HEK293 (cell line): Measurements from ENCODE around the gene VPS51.

ENCODE experiments used
- CTCF ChIA-PET: fragments of 350-600 bp; formaldehyde crosslinking; extraction: SDS; loops from one replicate; lab custom pipeline; 2021; ENCODE audit warnings: antibody characterized with exemption; lab: Yijun Ruan, JAX
- POLR2A ChIA-PET: fragments of 300-600 bp; formaldehyde crosslinking; extraction: SDS; loops from one replicate; lab custom pipeline; 2020; ENCODE audit warnings: antibody characterized with exemption, inconsistent platforms; lab: Yijun Ruan, JAX
- H3K27ac ChIP-seq: fragments of 200-500 bp; sonication (Bioruptor generic); 2 replicates; pipeline ENCODE4 v1.5.1; 2014; ENCODE audit warnings: low read depth, low read length, control low read depth, inconsistent platforms; ENCODE audit errors: extremely low read depth
- H3K36me3 ChIP-seq, 2 experiments: fragments of 200-500 bp in 1 of 2; sonication (Bioruptor generic) in 1 of 2; 1 replicate in 1 of 2; 2 replicates in 1 of 2; pipeline ENCODE4 v1.5.1; 2014 to 2017; ENCODE audit warnings: inconsistent platforms in 2 of 2, low read length in 2 of 2; ENCODE audit not compliant: control insufficient read depth in 2 of 2, insufficient read depth in 1 of 2
- H3K4me1 ChIP-seq: fragments of 200-500 bp; sonication (Bioruptor generic); 2 replicates; pipeline ENCODE4 v1.5.1; 2014; ENCODE audit warnings: mild to moderate bottlenecking, low read length, inconsistent platforms; ENCODE audit not compliant: control insufficient read depth, insufficient read depth
- H3K4me3 ChIP-seq: 2 replicates; pipeline ENCODE4 v1.5.1; 2011; ENCODE audit warnings: low read depth, mild to moderate bottlenecking, control low read depth, low read length, moderate library complexity
- H3K9me3 ChIP-seq: fragments of 200-500 bp; sonication (Bioruptor generic); 2 replicates; pipeline ENCODE4 v1.5.1; 2014; ENCODE audit warnings: low read depth, low read length, inconsistent platforms; ENCODE audit not compliant: control insufficient read depth, insufficient read depth
- GLI4 ChIP-seq: fragments of 450-650 bp; formaldehyde crosslinking; IDR thresholded peaks from 2 replicates; pipeline ENCODE4 v1.5.1; 2016; ENCODE audit warnings: missing biosample characterization, missing genetic modification characterization
- KLF8 ChIP-seq: fragments of 450-650 bp; formaldehyde crosslinking; IDR thresholded peaks from 2 replicates; pipeline ENCODE4 v1.5.1; 2016; ENCODE audit warnings: missing biosample characterization, missing genetic modification characterization
- REPIN1 ChIP-seq: fragments of 450-650 bp; formaldehyde crosslinking; IDR thresholded peaks from 2 replicates; pipeline ENCODE4 v1.5.1; 2017; ENCODE audit warnings: missing biosample characterization, missing genetic modification characterization, low read depth
- TRIM28 ChIP-seq: IDR thresholded peaks from 2 replicates; pipeline ENCODE4 v1.6.1; 2011; ENCODE audit warnings: low read length, control low read depth, borderline replicate concordance
- ZNF10 ChIP-seq: fragments of 450-650 bp; formaldehyde crosslinking; IDR thresholded peaks from 2 replicates; pipeline ENCODE4 v1.5.1; 2017; ENCODE audit warnings: missing biosample characterization, missing genetic modification characterization
- ZNF223 ChIP-seq: fragments of 450-650 bp; formaldehyde crosslinking; IDR thresholded peaks from 2 replicates; pipeline ENCODE4 v1.5.1; 2016; ENCODE audit warnings: missing biosample characterization, missing genetic modification characterization
- ZNF670 ChIP-seq: fragments of 450-650 bp; formaldehyde crosslinking; IDR thresholded peaks from 2 replicates; pipeline ENCODE4 v1.5.1; 2016; ENCODE audit warnings: missing biosample characterization, missing genetic modification characterization, low read depth
- ZSCAN30 ChIP-seq: fragments of 450-650 bp; IDR thresholded peaks from 2 replicates; pipeline ENCODE4 v1.5.1; 2018; ENCODE audit warnings: missing biosample characterization, mild to moderate bottlenecking, missing genetic modification characterization, moderate library complexity
- TF ChIP-seq, protein P1 (sequence below): fragments of 450-650 bp; formaldehyde crosslinking; IDR thresholded peaks from 2 replicates; pipeline ENCODE4 v1.5.1; 2016; ENCODE audit warnings: missing biosample characterization, missing genetic modification characterization
- TF ChIP-seq, protein P2 (sequence below): fragments of 450-650 bp; formaldehyde crosslinking; conservative IDR thresholded peaks from 2 replicates; pipeline ENCODE4 v1.5.1; 2016; ENCODE audit warnings: low read depth, missing biosample characterization, missing genetic modification characterization
- TF ChIP-seq, protein P3 (sequence below): fragments of 450-650 bp; formaldehyde crosslinking; IDR thresholded peaks from 2 replicates; pipeline ENCODE4; 2016; ENCODE audit warnings: missing biosample characterization, missing genetic modification characterization
- TF ChIP-seq, protein P4 (sequence below): fragments of 450-650 bp; formaldehyde crosslinking; IDR thresholded peaks from 2 replicates; pipeline ENCODE4 v1.5.1; 2016; ENCODE audit warnings: missing biosample characterization, missing genetic modification characterization
- TF ChIP-seq, protein P5 (sequence below): fragments of 450-650 bp; formaldehyde crosslinking; IDR thresholded peaks from 2 replicates; pipeline ENCODE4 v1.5.1; 2016; ENCODE audit warnings: missing biosample characterization, missing genetic modification characterization, borderline replicate concordance

Gene VPS51

GRCh38 chr11:65078786-65079342 lies 17.1 kb upstream of the VPS51 start:
- H3K9me3 ChIP-seq: no peaks in the 10 kb centered on the region
- H3K27ac ChIP-seq: no peak overlapping the region
- TF ChIP-seq, protein P1, sequence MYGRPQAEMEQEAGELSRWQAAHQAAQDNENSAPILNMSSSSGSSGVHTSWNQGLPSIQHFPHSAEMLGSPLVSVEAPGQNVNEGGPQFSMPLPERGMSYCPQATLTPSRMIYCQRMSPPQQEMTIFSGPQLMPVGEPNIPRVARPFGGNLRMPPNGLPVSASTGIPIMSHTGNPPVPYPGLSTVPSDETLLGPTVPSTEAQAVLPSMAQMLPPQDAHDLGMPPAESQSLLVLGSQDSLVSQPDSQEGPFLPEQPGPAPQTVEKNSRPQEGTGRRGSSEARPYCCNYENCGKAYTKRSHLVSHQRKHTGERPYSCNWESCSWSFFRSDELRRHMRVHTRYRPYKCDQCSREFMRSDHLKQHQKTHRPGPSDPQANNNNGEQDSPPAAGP (tag by site-specific recombination): no peak
- TF ChIP-seq, protein P2, sequence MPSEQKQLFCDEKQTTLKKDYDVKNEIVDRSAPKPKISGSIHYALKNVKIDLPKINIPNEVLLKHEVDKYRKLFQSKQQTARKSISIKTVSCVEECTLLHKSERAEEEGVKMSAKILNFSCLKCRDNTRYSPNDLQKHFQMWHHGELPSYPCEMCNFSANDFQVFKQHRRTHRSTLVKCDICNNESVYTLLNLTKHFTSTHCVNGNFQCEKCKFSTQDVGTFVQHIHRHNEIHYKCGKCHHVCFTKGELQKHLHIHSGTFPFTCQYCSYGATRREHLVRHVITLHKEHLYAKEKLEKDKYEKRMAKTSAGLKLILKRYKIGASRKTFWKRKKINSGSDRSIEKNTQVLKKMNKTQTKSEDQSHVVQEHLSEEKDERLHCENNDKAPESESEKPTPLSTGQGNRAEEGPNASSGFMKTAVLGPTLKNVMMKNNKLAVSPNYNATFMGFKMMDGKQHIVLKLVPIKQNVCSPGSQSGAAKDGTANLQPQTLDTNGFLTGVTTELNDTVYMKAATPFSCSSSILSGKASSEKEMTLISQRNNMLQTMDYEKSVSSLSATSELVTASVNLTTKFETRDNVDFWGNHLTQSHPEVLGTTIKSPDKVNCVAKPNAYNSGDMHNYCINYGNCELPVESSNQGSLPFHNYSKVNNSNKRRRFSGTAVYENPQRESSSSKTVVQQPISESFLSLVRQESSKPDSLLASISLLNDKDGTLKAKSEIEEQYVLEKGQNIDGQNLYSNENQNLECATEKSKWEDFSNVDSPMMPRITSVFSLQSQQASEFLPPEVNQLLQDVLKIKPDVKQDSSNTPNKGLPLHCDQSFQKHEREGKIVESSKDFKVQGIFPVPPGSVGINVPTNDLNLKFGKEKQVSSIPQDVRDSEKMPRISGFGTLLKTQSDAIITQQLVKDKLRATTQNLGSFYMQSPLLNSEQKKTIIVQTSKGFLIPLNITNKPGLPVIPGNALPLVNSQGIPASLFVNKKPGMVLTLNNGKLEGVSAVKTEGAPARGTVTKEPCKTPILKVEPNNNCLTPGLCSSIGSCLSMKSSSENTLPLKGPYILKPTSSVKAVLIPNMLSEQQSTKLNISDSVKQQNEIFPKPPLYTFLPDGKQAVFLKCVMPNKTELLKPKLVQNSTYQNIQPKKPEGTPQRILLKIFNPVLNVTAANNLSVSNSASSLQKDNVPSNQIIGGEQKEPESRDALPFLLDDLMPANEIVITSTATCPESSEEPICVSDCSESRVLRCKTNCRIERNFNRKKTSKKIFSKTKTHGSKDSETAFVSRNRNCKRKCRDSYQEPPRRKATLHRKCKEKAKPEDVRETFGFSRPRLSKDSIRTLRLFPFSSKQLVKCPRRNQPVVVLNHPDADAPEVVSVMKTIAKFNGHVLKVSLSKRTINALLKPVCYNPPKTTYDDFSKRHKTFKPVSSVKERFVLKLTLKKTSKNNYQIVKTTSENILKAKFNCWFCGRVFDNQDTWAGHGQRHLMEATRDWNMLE (tag by site-specific recombination): no peak
- TF ChIP-seq ZNF223: no peak
- TF ChIP-seq GLI4 (tag by site-specific recombination): no peak
- no peak for TF ChIP-seq ZNF10 (tag by site-specific recombination)
- TF ChIP-seq, protein P3, sequence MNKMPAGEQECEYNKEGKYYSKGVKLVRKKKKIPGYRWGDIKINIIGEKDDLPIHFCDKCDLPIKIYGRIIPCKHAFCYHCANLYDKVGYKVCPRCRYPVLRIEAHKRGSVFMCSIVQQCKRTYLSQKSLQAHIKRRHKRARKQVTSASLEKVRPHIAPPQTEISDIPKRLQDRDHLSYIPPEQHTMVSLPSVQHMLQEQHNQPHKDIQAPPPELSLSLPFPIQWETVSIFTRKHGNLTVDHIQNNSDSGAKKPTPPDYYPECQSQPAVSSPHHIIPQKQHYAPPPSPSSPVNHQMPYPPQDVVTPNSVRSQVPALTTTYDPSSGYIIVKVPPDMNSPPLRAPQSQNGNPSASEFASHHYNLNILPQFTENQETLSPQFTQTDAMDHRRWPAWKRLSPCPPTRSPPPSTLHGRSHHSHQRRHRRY (tag by site-specific recombination): no peak
- TF ChIP-seq TRIM28: no peak
- TF ChIP-seq, protein P4, sequence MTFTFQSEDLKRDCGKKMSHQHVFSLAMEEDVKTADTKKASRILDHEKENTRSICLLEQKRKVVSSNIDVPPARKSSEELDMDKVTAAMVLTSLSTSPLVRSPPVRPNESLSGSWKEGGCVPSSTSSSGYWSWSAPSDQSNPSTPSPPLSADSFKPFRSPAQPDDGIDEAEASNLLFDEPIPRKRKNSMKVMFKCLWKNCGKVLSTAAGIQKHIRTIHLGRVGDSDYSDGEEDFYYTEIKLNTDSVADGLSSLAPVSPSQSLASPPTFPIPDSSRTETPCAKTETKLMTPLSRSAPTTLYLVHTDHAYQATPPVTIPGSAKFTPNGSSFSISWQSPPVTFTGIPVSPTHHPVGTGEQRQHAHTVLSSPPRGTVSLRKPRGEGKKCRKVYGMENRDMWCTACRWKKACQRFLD (tag by site-specific recombination): no peak
- TF ChIP-seq, protein P5, sequence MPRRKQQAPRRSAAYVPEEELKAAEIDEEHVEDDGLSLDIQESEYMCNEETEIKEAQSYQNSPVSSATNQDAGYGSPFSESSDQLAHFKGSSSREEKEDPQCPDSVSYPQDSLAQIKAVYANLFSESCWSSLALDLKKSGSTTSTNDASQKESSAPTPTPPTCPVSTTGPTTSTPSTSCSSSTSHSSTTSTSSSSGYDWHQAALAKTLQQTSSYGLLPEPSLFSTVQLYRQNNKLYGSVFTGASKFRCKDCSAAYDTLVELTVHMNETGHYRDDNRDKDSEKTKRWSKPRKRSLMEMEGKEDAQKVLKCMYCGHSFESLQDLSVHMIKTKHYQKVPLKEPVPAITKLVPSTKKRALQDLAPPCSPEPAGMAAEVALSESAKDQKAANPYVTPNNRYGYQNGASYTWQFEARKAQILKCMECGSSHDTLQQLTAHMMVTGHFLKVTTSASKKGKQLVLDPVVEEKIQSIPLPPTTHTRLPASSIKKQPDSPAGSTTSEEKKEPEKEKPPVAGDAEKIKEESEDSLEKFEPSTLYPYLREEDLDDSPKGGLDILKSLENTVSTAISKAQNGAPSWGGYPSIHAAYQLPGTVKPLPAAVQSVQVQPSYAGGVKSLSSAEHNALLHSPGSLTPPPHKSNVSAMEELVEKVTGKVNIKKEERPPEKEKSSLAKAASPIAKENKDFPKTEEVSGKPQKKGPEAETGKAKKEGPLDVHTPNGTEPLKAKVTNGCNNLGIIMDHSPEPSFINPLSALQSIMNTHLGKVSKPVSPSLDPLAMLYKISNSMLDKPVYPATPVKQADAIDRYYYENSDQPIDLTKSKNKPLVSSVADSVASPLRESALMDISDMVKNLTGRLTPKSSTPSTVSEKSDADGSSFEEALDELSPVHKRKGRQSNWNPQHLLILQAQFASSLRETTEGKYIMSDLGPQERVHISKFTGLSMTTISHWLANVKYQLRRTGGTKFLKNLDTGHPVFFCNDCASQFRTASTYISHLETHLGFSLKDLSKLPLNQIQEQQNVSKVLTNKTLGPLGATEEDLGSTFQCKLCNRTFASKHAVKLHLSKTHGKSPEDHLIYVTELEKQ (tag by site-specific recombination): no peak
- no peak for TF ChIP-seq REPIN1
- TF ChIP-seq ZNF670: no peak
- no peak for TF ChIP-seq ZSCAN30
- TF ChIP-seq KLF8 (tag by site-specific recombination): no peak
- ChIA-PET CTCF (interaction anchor here (0.6 to 1.5 kb wide), 7 partner anchors 9 to 226 kb away, joined by 3 to 6 read pairs (median 3); partner anchors contain the start of gene NAALADL1), POLR2A (interaction anchor here (0.6 kb wide), 1 partner anchor 28 kb away, joined by 6 read pairs; no protein-coding TSS in a partner anchor)
- peaks cover 5 to 71% of the 10 kb centered on the region in 2 experiments; a peak in 2 of 3 replicates for H3K36me3 ChIP-seq
- no peak overlapping the region for H3K4me3 ChIP-seq
- H3K4me1 ChIP-seq: peaks cover 3% of the 10 kb centered on the region; the same call in 1 of the 2 replicates
